HepG2 (cell line): Measurements from ENCODE around the gene ABCG8. TPM values are rescaled to one million over a fixed set of nuclear protein-coding genes. Genes with fewer than 3 reads are reported as not detected.

ENCODE experiments used
- ARNT2 ChIP-seq: sonication (generic); formaldehyde crosslinking; IDR thresholded peaks from 2 replicates; pipeline ENCODE4 v1.8.0; 2022; ENCODE audit warnings: mild to moderate bottlenecking, low read depth, missing genetic modification reagents, moderate library complexity
- ATF4 ChIP-seq, 2 experiments: fragments of 450-650 bp in 1 of 2; sonication (generic) in 1 of 2; formaldehyde crosslinking; IDR thresholded peaks; 2 replicates each; pipeline versions ENCODE4 v1.5.0 to v1.8.0; 2020 to 2022; ENCODE audit warnings: mild to moderate bottlenecking in 1 of 2, missing genetic modification reagents in 1 of 2
- CCAR2 ChIP-seq: fragments of 200-400 bp; formaldehyde crosslinking; optimal IDR thresholded peaks from 2 replicates; pipeline ENCODE3; 2018; ENCODE audit warnings: low read depth, mild to moderate bottlenecking, low read length, moderate library complexity
- CEBPZ ChIP-seq: IDR thresholded peaks from 2 replicates; pipeline ENCODE4 v1.6.1; 2012; ENCODE audit warnings: low read length, improper control_type of control experiment
- FOSL2 ChIP-seq: sonication (generic); formaldehyde crosslinking; IDR thresholded peaks from 2 replicates; pipeline ENCODE4 v1.4.0; 2020; ENCODE audit warnings: missing genetic modification reagents
- GFI1 ChIP-seq: sonication (generic); formaldehyde crosslinking; IDR thresholded peaks from 2 replicates; pipeline ENCODE4 v1.5.0; 2020; ENCODE audit warnings: missing genetic modification reagents, mild to moderate bottlenecking, borderline replicate concordance
- HHEX ChIP-seq: IDR thresholded peaks from 2 replicates; pipeline ENCODE4 v1.6.1; 2016; ENCODE audit warnings: control low read depth
- JDP2 ChIP-seq: sonication (generic); formaldehyde crosslinking; IDR thresholded peaks from 2 replicates; pipeline ENCODE4 v1.8.1; 2022; ENCODE audit warnings: missing genetic modification reagents, borderline replicate concordance
- KMT2A ChIP-seq: sonication (generic); formaldehyde crosslinking; IDR thresholded peaks from 2 replicates; pipeline ENCODE4 v1.4.0; 2020; ENCODE audit warnings: missing genetic modification reagents
- MYC ChIP-seq: sonication (generic); formaldehyde crosslinking; IDR thresholded peaks from 2 replicates; pipeline ENCODE4 v1.9.0; 2021; ENCODE audit warnings: missing genetic modification reagents, borderline replicate concordance
- PHF20 ChIP-seq: sonication (generic); formaldehyde crosslinking; IDR thresholded peaks from 2 replicates; pipeline ENCODE4 v1.5.0; 2020; ENCODE audit warnings: mild to moderate bottlenecking, missing genetic modification reagents
- PHF21A ChIP-seq: sonication (generic); formaldehyde crosslinking; IDR thresholded peaks from 2 replicates; pipeline ENCODE4 v1.5.0; 2020; ENCODE audit warnings: mild to moderate bottlenecking, missing genetic modification reagents
- PRPF4 ChIP-seq: fragments of 200-400 bp; formaldehyde crosslinking; IDR thresholded peaks from 2 replicates; pipeline ENCODE4 v1.6.1; 2016; ENCODE audit warnings: low read length, low read depth; ENCODE audit not compliant: poor library complexity, severe bottlenecking
- SMC3 ChIP-seq: IDR thresholded peaks from 2 replicates; pipeline ENCODE4 v1.6.1; 2011; ENCODE audit warnings: low read length, improper control_type of control experiment
- TFAP4 ChIP-seq: sonication (generic); IDR thresholded peaks from 2 replicates; pipeline ENCODE4 v1.6.1; 2016; ENCODE audit warnings: low read depth, borderline replicate concordance
- TFDP2 ChIP-seq: sonication (generic); formaldehyde crosslinking; IDR thresholded peaks from 2 replicates; pipeline ENCODE4 v1.4.0; 2020; ENCODE audit warnings: missing genetic modification reagents
- YEATS2 ChIP-seq: sonication (generic); formaldehyde crosslinking; IDR thresholded peaks from 2 replicates; pipeline ENCODE4 v1.4.0; 2020; ENCODE audit warnings: missing genetic modification reagents, borderline replicate concordance
- ZMYM3 ChIP-seq: sonication (generic); formaldehyde crosslinking; IDR thresholded peaks from 2 replicates; pipeline ENCODE4 v1.5.1; 2020; ENCODE audit warnings: mild to moderate bottlenecking, missing genetic modification reagents
- ZNF224 ChIP-seq: sonication (generic); formaldehyde crosslinking; IDR thresholded peaks from 2 replicates; pipeline ENCODE4 v1.5.0; 2020; ENCODE audit warnings: mild to moderate bottlenecking, missing genetic modification reagents
- ZNF230 ChIP-seq: sonication (generic); formaldehyde crosslinking; IDR thresholded peaks from 2 replicates; pipeline ENCODE4 v1.4.0; 2020; ENCODE audit warnings: mild to moderate bottlenecking, missing genetic modification reagents
- ZNF256 ChIP-seq: sonication (generic); formaldehyde crosslinking; conservative IDR thresholded peaks from 2 replicates; pipeline ENCODE4 v1.4.0; 2020; ENCODE audit warnings: missing genetic modification reagents
- ZNF605 ChIP-seq: sonication (generic); formaldehyde crosslinking; IDR thresholded peaks from 2 replicates; pipeline ENCODE4 v1.8.0; 2022; ENCODE audit warnings: mild to moderate bottlenecking, missing genetic modification reagents
- ZNF775 ChIP-seq: sonication (generic); formaldehyde crosslinking; IDR thresholded peaks from 2 replicates; pipeline ENCODE4 v1.4.0; 2020; ENCODE audit warnings: missing genetic modification reagents, mild to moderate bottlenecking, moderate library complexity, borderline replicate concordance
- ZSCAN9 ChIP-seq: IDR thresholded peaks from 2 replicates; pipeline ENCODE4 v1.6.1; 2016; ENCODE audit warnings: borderline replicate concordance
- polyA plus RNA-seq, 8 experiments: library from polyadenylated mRNA; depleted of rRNA in 3 of 8; stranded (reverse) in 7 of 8; unstranded in 1 of 8; fragments of >200 nt; fragmentation: Illumina TruSeq in 4 of 8; extraction: Trizol in 4 of 8; gene quantifications; 2 replicates each; pipeline versions ENCODE4 v1.2.1 to v1.2.3, GENCODE V29; 2011 to 2016; ENCODE audit warnings: low read depth in 4 of 8, missing spikeins in 1 of 8, mixed read lengths in 1 of 8; ENCODE audit not compliant: insufficient read depth in 1 of 8
- total RNA-seq, 5 experiments: library from RNA; depleted of rRNA; stranded (reverse); fragments of >200 nt; fragmentation: Illumina TruSeq; extraction: Trizol; gene quantifications; 2 replicates each; pipeline ENCODE4 v1.2.3, GENCODE V29; 2016; ENCODE audit warnings: low read depth in 1 of 5

Gene ABCG8
- total and polyA plus RNA-seq, 2 of the 13 experiments (the other 11 are each of a cell fraction or from before 2014, with no cell fraction given): 8.1 to 8.8 TPM

- TF ChIP-seq TFAP4: peak; percentile 46; the same call in 1 of the 2 replicates
- TF ChIP-seq PHF20 (CRISPR knock-in tag): no peak
- no peak for TF ChIP-seq CCAR2
- peak; percentile 78; the same call in 1 of the 2 replicates for TF ChIP-seq ZNF775 (CRISPR knock-in tag)
- peak; percentile 74; the same call in 1 of the 2 replicates for TF ChIP-seq HHEX
- peak; percentile 45; the same call in 1 of the 2 replicates for TF ChIP-seq ZNF605
- TF ChIP-seq KMT2A (CRISPR knock-in tag): no peak
- peak; percentile 94 for TF ChIP-seq GFI1 (CRISPR knock-in tag)
- no peak for TF ChIP-seq CEBPZ
- no peak for TF ChIP-seq ZSCAN9 (CRISPR knock-in tag)
- TF ChIP-seq ARNT2 (CRISPR knock-in tag): no peak
- TF ChIP-seq PHF21A (CRISPR knock-in tag): peak; percentile 45; the same call in 1 of the 2 replicates
- TF ChIP-seq ZMYM3 (CRISPR knock-in tag): 0 out of 2 replicates have a peak, but pooled peaks have one; percentile 37
- TF ChIP-seq ZNF256 (CRISPR knock-in tag): no peak
- TF ChIP-seq ZNF230 (CRISPR knock-in tag): 0 out of 2 replicates have a peak, but pooled peaks have one; percentile 33
- no peak for TF ChIP-seq YEATS2 (CRISPR knock-in tag)
- TF ChIP-seq JDP2 (CRISPR knock-in tag): no peak
- no peak for TF ChIP-seq SMC3
- no peak for TF ChIP-seq ZNF224
- no peak for TF ChIP-seq MYC (CRISPR knock-in tag)
- no peak for TF ChIP-seq ATF4 (CRISPR knock-in tag; IDR thresholded peaks at IDR 0.05)
- TF ChIP-seq PRPF4: no peak
- TF ChIP-seq FOSL2 (CRISPR knock-in tag): peak; percentile 59; the same call in 1 of the 2 replicates
- TF ChIP-seq TFDP2: no peak
Observed at GRCh38 chr2:43841949-43842865, 3.4 kb downstream of the ABCG8 start (continued).
